DOHH2 (cell line): ENCODE results near the gene ODAD4.

Experiments used
- H3F3A ChIP-seq: fragments of 200-600 bp; sonication (generic), shearing (Covaris generic); 2 replicates; pipeline ENCODE4 v1.6.0; 2016; ENCODE audit warnings: antibody characterized with exemption, mild to moderate bottlenecking; ENCODE audit not compliant: control insufficient read depth, insufficient read depth
- H3K27ac ChIP-seq: fragments of 200-600 bp; sonication (generic); 2 replicates; pipeline ENCODE4 v1.5.1; 2014; ENCODE audit warnings: low read depth, mild to moderate bottlenecking, low read length, moderate library complexity
- H3K27me3 ChIP-seq: fragments of 200-600 bp; sonication (generic); 2 replicates; pipeline ENCODE4 v1.6.1; 2014; ENCODE audit warnings: mild to moderate bottlenecking, low read length, mixed read lengths; ENCODE audit not compliant: control insufficient read depth
- H3K36me3 ChIP-seq: fragments of 200-600 bp; sonication (generic); 2 replicates; pipeline ENCODE4 v1.6.1; 2014; ENCODE audit warnings: mild to moderate bottlenecking, low read length, moderate library complexity, mixed read lengths; ENCODE audit not compliant: control insufficient read depth
- H3K4me1 ChIP-seq: fragments of 200-600 bp; sonication (generic); 2 replicates; pipeline ENCODE4 v1.6.1; 2014; ENCODE audit warnings: mild to moderate bottlenecking, low read length, mixed read lengths; ENCODE audit not compliant: control insufficient read depth
- H3K4me2 ChIP-seq: fragments of 200-600 bp; sonication (generic); 2 replicates; pipeline ENCODE4 v1.6.0; 2014; ENCODE audit warnings: mild to moderate bottlenecking, low read length, moderate library complexity
- H3K4me3 ChIP-seq: fragments of 200-600 bp; sonication (generic); 2 replicates; pipeline ENCODE4 v1.5.1; 2014; ENCODE audit warnings: mild to moderate bottlenecking, low read length, mixed read lengths
- H3K79me2 ChIP-seq: fragments of 200-600 bp; sonication (generic); 2 replicates; pipeline ENCODE4 v1.6.1; 2014; ENCODE audit warnings: mild to moderate bottlenecking, low read length, mixed read lengths; ENCODE audit not compliant: control insufficient read depth
- H3K9me2 ChIP-seq: fragments of 200-600 bp; sonication (generic); replicated peaks from 2 replicates; pipeline ENCODE4 v1.6.1; 2014; ENCODE audit warnings: mild to moderate bottlenecking, low read length, mixed read lengths; ENCODE audit not compliant: control insufficient read depth
- H3K9me3 ChIP-seq: fragments of 200-600 bp; sonication (generic); 2 replicates; pipeline ENCODE4 v1.6.1; 2014; ENCODE audit warnings: antibody characterized with exemption, low read length, mixed read lengths; ENCODE audit not compliant: control insufficient read depth, insufficient read depth
- H4K20me1 ChIP-seq: fragments of 200-600 bp; sonication (generic); 2 replicates; pipeline ENCODE4 v1.6.0; 2014; ENCODE audit warnings: low read depth, mild to moderate bottlenecking, antibody characterized with exemption, low read length, moderate library complexity; ENCODE audit not compliant: control insufficient read depth, insufficient read depth
- CTCF ChIP-seq: fragments of 200-600 bp; sonication (generic); IDR thresholded peaks from one replicate; pipeline ENCODE4 v1.5.1; 2014; ENCODE audit warnings: antibody characterized with exemption, mild to moderate bottlenecking, low read depth, low read length; ENCODE audit not compliant: poor library complexity, severe bottlenecking
- EZH2phosphoT487 ChIP-seq: fragments of 200-600 bp; sonication (generic); IDR thresholded peaks from 2 replicates; pipeline ENCODE4 v1.6.1; 2017; ENCODE audit warnings: borderline replicate concordance, mild to moderate bottlenecking, antibody characterized with exemption, low read length, moderate library complexity, mixed read lengths

The ODAD4 gene

GRCh38 chr17:41959030-41959335 is 28.6 kb downstream of the ODAD4 start:
- Histone ChIP-seq H3K36me3 (no peaks in the 10 kb centered on the region), H3K27me3 (no peaks in the 10 kb centered on the region)

GRCh38 chr17:41959336-41960095 is 29.1 kb downstream of the ODAD4 start:
- no peak overlapping the region for H3K4me3 ChIP-seq
- no peaks in the 10 kb centered on the region for H3K36me3 ChIP-seq
- H3K9me3 ChIP-seq: no peaks in the 10 kb centered on the region
- no peaks in the 10 kb centered on the region for H4K20me1 ChIP-seq
- TF ChIP-seq EZH2phosphoT487 (no peak), CTCF (peak; percentile 53)
- no peaks in the 10 kb centered on the region for H3K27me3 ChIP-seq
- no peak overlapping the region for H3K27ac ChIP-seq
- H3K9me2 ChIP-seq: no peaks in the 10 kb centered on the region
- no peak overlapping the region for H3K4me2 ChIP-seq
- 0 out of 2 replicates have a peak, but pooled peaks cover 3% of the 10 kb centered on the region for H3F3A ChIP-seq
- peaks cover 12% of the 10 kb centered on the region for H3K4me1 ChIP-seq
- H3K79me2 ChIP-seq: no peaks in the 10 kb centered on the region

More at GRCh38 chr17:41959030-41959335, 28.6 kb downstream of the ODAD4 start:
- H3K9me3 ChIP-seq: no peaks in the 10 kb centered on the region
- H3K27ac ChIP-seq: no peak overlapping the region
- peaks cover 12% of the 10 kb centered on the region for H3K4me1 ChIP-seq
- H3K9me2 ChIP-seq: no peaks in the 10 kb centered on the region
- no peak overlapping the region for H3K4me2 ChIP-seq
- no peaks in the 10 kb centered on the region for H3F3A ChIP-seq
- H4K20me1 ChIP-seq: no peaks in the 10 kb centered on the region
- H3K79me2 ChIP-seq: no peaks in the 10 kb centered on the region
- H3K4me3 ChIP-seq: no peak overlapping the region
- TF ChIP-seq EZH2phosphoT487 (no peak), CTCF (no peak)

DNA sequence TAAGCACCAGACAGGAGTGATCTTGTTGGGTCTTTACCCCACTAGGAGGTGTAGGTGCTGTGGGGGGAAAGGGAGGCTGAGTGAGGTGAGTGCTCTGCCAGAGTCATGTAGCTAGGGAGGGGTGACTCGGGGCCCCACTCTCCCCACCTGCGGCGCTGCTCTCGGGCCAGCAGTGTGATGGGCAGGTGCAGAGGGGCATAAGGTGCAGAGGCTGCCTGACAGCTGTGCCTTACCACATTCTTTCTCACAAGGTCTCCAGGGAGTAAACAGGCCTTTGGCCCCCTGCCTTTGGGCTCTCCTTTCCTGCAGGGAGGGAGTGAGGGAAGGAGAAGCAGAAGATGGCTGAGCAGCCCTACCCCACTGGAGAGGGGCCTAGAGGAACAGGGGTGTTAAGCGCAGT is 31.7 kb downstream of the ODAD4 start:
- Histone ChIP-seq H3K27me3 (no peaks in the 10 kb centered on the region), H3K4me2 (no peak overlapping the region), H3K9me2 (no peaks in the 10 kb centered on the region), H3K4me3 (no peak overlapping the region), H3K79me2 (peaks cover 5% of the 10 kb centered on the region), H3F3A (peaks cover 13% of the 10 kb centered on the region), H3K4me1 (peaks cover 22% of the 10 kb centered on the region), H3K36me3 (no peaks in the 10 kb centered on the region), H4K20me1 (no peaks in the 10 kb centered on the region), H3K27ac (no peak overlapping the region), H3K9me3 (no peaks in the 10 kb centered on the region)
- no peak for TF ChIP-seq EZH2phosphoT487
- no peak for TF ChIP-seq CTCF
